AG04450 (cell line): Measurements from ENCODE around the gene GHITM. TPM values are rescaled to one million over a fixed set of nuclear protein-coding genes. Genes with fewer than 3 reads are reported as not detected.

ENCODE experiments used
- CTCF ChIA-PET: fragments of 300-600, 350-600 bp; formaldehyde crosslinking; extraction: SDS; loops from one replicate; lab custom pipeline; 2022; ENCODE audit warnings: antibody characterized with exemption, inconsistent platforms; lab: Charles Lee
- POLR2A ChIA-PET: fragments of 350-600 bp; formaldehyde crosslinking; extraction: SDS; loops from one replicate; lab custom pipeline; 2021; ENCODE audit warnings: antibody characterized with exemption, inconsistent platforms; lab: Yijun Ruan, JAX
- DNase-seq: peaks from one replicate; pipeline ENCODE4 v3.0.0-alpha.2; 2011; ENCODE audit warnings: low read depth, low spot score
- H3K27ac ChIP-seq: one replicate; pipeline ENCODE4 v1.5.1; 2012; ENCODE audit warnings: low read depth, low read length, control low read depth
- H3K27me3 ChIP-seq: one replicate; pipeline ENCODE4 v1.6.0; 2012; ENCODE audit warnings: low read length; ENCODE audit not compliant: control insufficient read depth, insufficient read depth
- H3K4me3 ChIP-seq: 2 replicates; pipeline ENCODE4 v1.5.1; 2011; ENCODE audit warnings: mild to moderate bottlenecking, low read depth, low read length, control low read depth
- H3K9me3 ChIP-seq: 2 replicates; pipeline ENCODE4 v1.5.1; 2012; ENCODE audit warnings: low read length; ENCODE audit not compliant: control insufficient read depth, insufficient read depth
- polyA plus RNA-seq: library from polyadenylated mRNA; depleted of rRNA; stranded (reverse); fragments of >200 nt; gene quantifications from 2 replicates; pipeline ENCODE4 v1.2.3, GENCODE V29; 2011; rRNA removed
- TF ChIP-seq, protein P1 (sequence below): IDR thresholded peaks from 2 replicates; pipeline ENCODE4 v1.5.1; 2011; ENCODE audit warnings: low read depth, low read length, control low read depth, inconsistent platforms

The GHITM gene
- polyA plus RNA-seq, 1 experiment: 227 TPM

DNA sequence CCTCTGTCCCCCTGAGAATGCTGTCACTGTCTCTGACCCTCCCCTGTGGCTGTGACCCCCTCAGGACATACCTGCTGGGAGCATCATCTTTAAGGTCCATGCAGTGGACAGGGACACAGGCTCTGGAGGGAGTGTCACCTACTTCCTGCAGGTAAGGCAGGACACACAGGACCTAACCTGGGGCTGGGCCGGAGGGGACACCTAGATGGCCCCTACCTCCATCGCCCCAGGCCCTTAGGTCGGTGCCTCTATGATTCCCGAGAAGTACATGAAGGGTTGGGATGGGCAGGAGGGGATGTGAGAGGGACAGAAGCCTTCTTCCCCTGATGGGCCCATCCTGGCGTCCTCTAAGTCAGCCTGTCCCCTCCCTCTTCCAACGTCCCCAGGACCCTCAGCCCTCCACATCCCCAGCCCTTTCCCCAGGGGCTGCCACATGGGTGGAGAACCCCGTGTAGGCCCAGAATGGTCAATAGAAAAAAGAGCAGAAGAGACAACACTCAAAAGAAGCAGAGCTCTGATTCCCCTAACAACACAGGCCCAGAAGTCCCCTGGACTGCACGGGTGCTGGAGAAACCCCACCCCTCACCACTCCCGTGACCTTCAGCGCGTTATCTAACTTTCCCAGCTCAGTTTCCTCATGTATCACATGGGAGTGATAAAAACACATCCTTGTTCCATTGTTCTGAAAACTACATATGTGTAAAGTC, 61.4 kb downstream of the GHITM start:
- Histone ChIP-seq H3K4me3 (no peak overlapping the region), H3K9me3 (no peaks in the 10 kb centered on the region; the same call in 1 of the 2 replicates), H3K27me3 (peaks cover 20% of the 10 kb centered on the region), H3K27ac (no peak overlapping the region)
- POLR2A ChIA-PET: no interaction called here
- CTCF ChIA-PET: no interaction called here
- TF ChIP-seq, protein P1, sequence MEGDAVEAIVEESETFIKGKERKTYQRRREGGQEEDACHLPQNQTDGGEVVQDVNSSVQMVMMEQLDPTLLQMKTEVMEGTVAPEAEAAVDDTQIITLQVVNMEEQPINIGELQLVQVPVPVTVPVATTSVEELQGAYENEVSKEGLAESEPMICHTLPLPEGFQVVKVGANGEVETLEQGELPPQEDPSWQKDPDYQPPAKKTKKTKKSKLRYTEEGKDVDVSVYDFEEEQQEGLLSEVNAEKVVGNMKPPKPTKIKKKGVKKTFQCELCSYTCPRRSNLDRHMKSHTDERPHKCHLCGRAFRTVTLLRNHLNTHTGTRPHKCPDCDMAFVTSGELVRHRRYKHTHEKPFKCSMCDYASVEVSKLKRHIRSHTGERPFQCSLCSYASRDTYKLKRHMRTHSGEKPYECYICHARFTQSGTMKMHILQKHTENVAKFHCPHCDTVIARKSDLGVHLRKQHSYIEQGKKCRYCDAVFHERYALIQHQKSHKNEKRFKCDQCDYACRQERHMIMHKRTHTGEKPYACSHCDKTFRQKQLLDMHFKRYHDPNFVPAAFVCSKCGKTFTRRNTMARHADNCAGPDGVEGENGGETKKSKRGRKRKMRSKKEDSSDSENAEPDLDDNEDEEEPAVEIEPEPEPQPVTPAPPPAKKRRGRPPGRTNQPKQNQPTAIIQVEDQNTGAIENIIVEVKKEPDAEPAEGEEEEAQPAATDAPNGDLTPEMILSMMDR: no peak
- no peak for DNase-seq

DNA sequence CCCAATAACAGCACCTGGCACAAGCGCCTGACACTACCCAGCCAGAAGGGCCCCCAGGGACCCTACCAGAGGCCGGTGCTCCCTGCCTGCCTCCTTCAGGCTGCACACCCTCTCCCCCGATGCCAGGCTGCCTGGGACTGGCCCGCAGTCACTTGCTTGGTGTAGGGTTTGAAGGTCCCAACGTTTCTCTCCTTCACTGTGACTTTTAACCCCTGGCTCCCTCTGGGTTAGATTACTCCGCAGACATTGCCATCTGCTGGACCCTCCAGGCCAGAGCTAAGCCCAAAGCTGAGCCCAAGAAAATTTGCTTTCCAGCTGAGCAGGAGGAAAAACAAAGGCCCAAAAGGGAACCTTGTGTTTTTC, 61.9 kb downstream of the GHITM start:
- ChIA-PET CTCF (no interaction called here), POLR2A (no interaction called here)
- TF ChIP-seq, protein P1: no peak
- no peak overlapping the region for H3K4me3 ChIP-seq
- H3K9me3 ChIP-seq: no peaks in the 10 kb centered on the region
- H3K27ac ChIP-seq: no peak overlapping the region
- DNase-seq: no peak
- H3K27me3 ChIP-seq: peaks cover 14% of the 10 kb centered on the region

DNA sequence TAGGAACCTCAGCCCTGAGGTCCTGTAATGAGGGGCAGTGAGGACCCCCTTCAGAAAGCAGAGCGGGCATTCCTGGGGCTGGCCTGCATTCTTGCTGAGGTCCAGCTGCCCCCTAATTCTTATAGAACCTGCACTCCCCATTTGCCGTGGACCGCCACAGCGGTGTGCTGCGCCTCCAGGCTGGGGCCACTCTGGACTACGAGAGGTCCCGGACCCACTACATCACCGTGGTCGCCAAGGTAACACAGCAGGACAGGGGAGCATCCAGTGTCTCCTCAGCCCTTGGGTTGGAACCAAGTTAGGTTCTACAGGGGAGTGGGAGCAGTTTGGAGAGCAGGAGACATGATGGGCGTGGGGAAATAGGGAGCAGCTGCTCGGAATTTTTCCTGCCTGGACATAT, 62.4 kb downstream of the GHITM start:
- TF ChIP-seq, protein P1: no peak
- POLR2A ChIA-PET: no interaction called here
- no peak for DNase-seq
- Histone ChIP-seq H3K4me3 (no peak overlapping the region), H3K27ac (no peak overlapping the region), H3K27me3 (peaks cover 10% of the 10 kb centered on the region), H3K9me3 (no peaks in the 10 kb centered on the region)
- CTCF ChIA-PET: no interaction called here

DNA sequence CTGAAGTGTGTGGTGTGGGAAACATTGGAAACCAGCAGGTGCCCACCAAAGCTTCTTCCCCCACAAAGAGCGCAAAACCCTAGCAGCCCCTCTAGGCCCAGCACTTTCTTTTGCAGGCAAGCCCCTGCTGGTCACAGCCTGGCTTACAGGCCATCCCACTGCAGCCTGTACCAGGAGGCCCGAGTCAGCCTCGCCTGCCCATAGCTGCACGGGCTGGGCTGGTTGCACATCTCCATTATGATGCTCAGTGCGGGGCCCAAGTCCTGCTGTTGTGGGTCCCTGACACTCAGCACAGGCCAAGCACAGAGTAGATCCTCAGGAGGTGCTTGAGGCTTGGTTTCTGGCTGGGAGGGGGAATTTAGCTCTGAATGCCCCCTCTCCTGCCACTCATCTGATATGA, 63.0 kb downstream of the GHITM start:
- TF ChIP-seq, protein P1: no peak
- CTCF ChIA-PET: no interaction called here
- POLR2A ChIA-PET: no interaction called here

More for the DNA sequence above, 63.0 kb downstream of the GHITM start:
- DNase-seq: no peak
- Histone ChIP-seq H3K9me3 (no peaks in the 10 kb centered on the region), H3K4me3 (no peak overlapping the region), H3K27me3 (peaks cover 7% of the 10 kb centered on the region), H3K27ac (no peak overlapping the region)

Other genes with a start within 250 kb of the GHITM start
- gene GPR15LG, start 34.3 kb downstream of the GHITM start, polyA plus RNA-seq: not detected in 2 replicates
- gene CDHR1, start 55.0 kb downstream of the GHITM start, polyA plus RNA-seq: not detected in 2 replicates
- not detected in 2 replicates for gene LRIT2, start 86.0 kb downstream of the GHITM start, polyA plus RNA-seq
- not detected in 2 replicates for gene LRIT1, start 102.0 kb downstream of the GHITM start, polyA plus RNA-seq
- gene RGR, start 105.5 kb downstream of the GHITM start, polyA plus RNA-seq: not detected in 2 replicates
- gene CCSER2, start 189.1 kb downstream of the GHITM start, polyA plus RNA-seq: 39.1 and 51.0 TPM in 2 replicates